Natural killer cell (primary cell): Measurements from ENCODE around the gene GADD45G. TPM values are rescaled to one million over a fixed set of nuclear protein-coding genes. Genes with fewer than 3 reads are reported as not detected.

Experiments
- ATAC-seq, 3 donors: fragments of 150-1000 bp in 2 of 3; fragments of 200-7000 bp in 1 of 3; cut with Tn5 transposase; 1 replicate in 1 of 3; 2 replicates in 2 of 3; pipeline ENCODE4 v1.10.0; 2021; ENCODE audit warnings: mild to moderate bottlenecking in 2 of 3, moderate library complexity in 2 of 3
- DNase-seq, 2 donors: peaks; one replicate each; pipeline versions ENCODE4 v3.0.0 to v3.0.0-alpha.2; 2013 to 2021; ENCODE audit warnings: mixed read lengths in 1 of 2
- H3K27ac ChIP-seq: one replicate; pipeline ENCODE4 v1.5.1; 2013; ENCODE audit warnings: mild to moderate bottlenecking, low read length
- H3K27me3 ChIP-seq: one replicate; pipeline ENCODE4 v1.6.1; 2013; ENCODE audit warnings: low read length; ENCODE audit not compliant: control insufficient read depth, insufficient read depth
- H3K36me3 ChIP-seq: one replicate; pipeline ENCODE4 v1.6.1; 2013; ENCODE audit warnings: low read length; ENCODE audit not compliant: control insufficient read depth, insufficient read depth
- H3K4me1 ChIP-seq: one replicate; pipeline ENCODE4 v1.6.1; 2013; ENCODE audit warnings: low read length; ENCODE audit not compliant: control insufficient read depth, insufficient read depth
- H3K4me3 ChIP-seq: one replicate; pipeline ENCODE4 v1.5.1; 2013; ENCODE audit warnings: low read length
- H3K9me3 ChIP-seq: one replicate; pipeline ENCODE4 v1.6.1; 2013; ENCODE audit warnings: low read length; ENCODE audit not compliant: control insufficient read depth, insufficient read depth
- H3K27ac Mint-ChIP-seq, 2 donors: one replicate each; pipeline ENCODE4 v1.8.0; 2022; ENCODE audit warnings: mild to moderate bottlenecking in 2 of 2, mixed read lengths in 2 of 2, moderate library complexity in 1 of 2
- H3K27me3 Mint-ChIP-seq, 2 donors: one replicate each; pipeline ENCODE4 v1.8.0; 2022; ENCODE audit warnings: low read depth in 2 of 2, mixed read lengths in 2 of 2
- H3K36me3 Mint-ChIP-seq: one replicate; pipeline ENCODE4 v1.8.0; 2022; ENCODE audit warnings: mixed read lengths
- H3K4me1 Mint-ChIP-seq, 2 donors: one replicate each; pipeline ENCODE4 v1.8.0; 2022; ENCODE audit warnings: mixed read lengths in 2 of 2
- H3K4me3 Mint-ChIP-seq: one replicate; pipeline ENCODE4 v1.8.0; 2022; ENCODE audit warnings: mild to moderate bottlenecking, moderate library complexity, mixed read lengths
- H3K9me3 Mint-ChIP-seq, 2 donors: one replicate each; pipeline ENCODE4 v1.8.0; 2022; ENCODE audit warnings: mixed read lengths in 2 of 2
- CTCF ChIP-seq: fragments of 200-600 bp; IDR thresholded peaks from one replicate; pipeline ENCODE4 v1.8.0; 2022; ENCODE audit warnings: antibody characterized with exemption
- WGBS: methylation state at CpG from one replicate; pipeline ENCODE4 v1.1.7; 2013; ENCODE audit warnings: missing lambda C conversion rate; ENCODE audit not compliant: insufficient coverage; 5-methylcytosine and 5-hydroxymethylcytosine counted together
- intact Hi-C: fragments of 100-400 bp; cut with micrococcal nuclease; formaldehyde crosslinking; loops from one replicate; pipeline ENCODE4 v1.14.2; 2022
- total RNA-seq, 4 donors: library from RNA; stranded (reverse); fragments of 120-200 nt in 1 of 4; gene quantifications; one replicate each; pipeline versions ENCODE4 v1.2.3 to v1.2.4, GENCODE V29; 2013 to 2022

Gene GADD45G
- total RNA-seq = 1 to 10 TPM; 2.6 to 3.2 (median 2.8) TPM
- total RNA-seq (2013) = 1.0 TPM

GRCh38 chr9:89604729-89605464 lies at the start of gene GADD45G:
Gene GADD45G (plus strand): TSS chr9:89605012. CDS start chr9:89605122, 110 bp downstream.
- Histone ChIP-seq H3K36me3 (no peaks in the 10 kb centered on the region), H3K27ac (no peak within 1 kb of the TSS), H3K9me3 (no peaks in the 10 kb centered on the region), H3K4me3 (peak within 1 kb of the TSS; percentile 48), H3K4me1 (peaks cover 42% of the 10 kb centered on the region), H3K27me3 (peaks cover 16% of the 10 kb centered on the region)
- intact Hi-C loops = loop anchor here (5.0 to 10.0 kb wide), 2 partner anchors 317 to 1270 kb away; no protein-coding TSS in a partner anchor
- H3K9me3 Mint-ChIP-seq = no peaks in the 10 kb centered on the region
- H3K4me1 Mint-ChIP-seq = peaks cover 6 to 32% of the 10 kb centered on the region in 2 donors
- peak within 1 kb of the TSS; percentile 87 for H3K4me3 Mint-ChIP-seq
- peaks cover 40 to 47% of the 10 kb centered on the region in 2 donors for H3K27me3 Mint-ChIP-seq
- DNase-seq (peak; percentile 72 to 92), ATAC-seq (peak; percentile 72 to 85 (median 84))
- H3K27ac Mint-ChIP-seq = peak within 1 kb of the TSS in 1 of 2 donors; percentile 76
- WGBS = under 1% methylated on average over 63 of the region's 63 CpGs
- no peak for TF ChIP-seq CTCF
- no peaks in the 10 kb centered on the region for H3K36me3 Mint-ChIP-seq

GRCh38 chr9:89555036-89555415 lies 49.8 kb upstream of the GADD45G start:
- Mint-ChIP-seq H3K9me3 (no peaks in the 10 kb centered on the region), H3K4me1 (peaks cover 24 to 34% of the 10 kb centered on the region in 2 donors), H3K27ac (no peak overlapping the region), H3K27me3 (no peaks in the 10 kb centered on the region), H3K36me3 (no peaks in the 10 kb centered on the region), H3K4me3 (no peak overlapping the region)
- no peak for TF ChIP-seq CTCF
- H3K27ac ChIP-seq = no peak overlapping the region
- no peaks in the 10 kb centered on the region for H3K36me3 ChIP-seq
- WGBS = 88% methylated on average over 7 of the region's 7 CpGs
- no peaks in the 10 kb centered on the region for H3K9me3 ChIP-seq
- H3K4me1 ChIP-seq = peaks cover 28% of the 10 kb centered on the region
- intact Hi-C loops = no loop called here
- no peak overlapping the region for H3K4me3 ChIP-seq
- ATAC-seq = no peak
- no peak for DNase-seq
- no peaks in the 10 kb centered on the region for H3K27me3 ChIP-seq

GRCh38 chr9:89555451-89556375 lies 49.1 kb upstream of the GADD45G start:
- no peaks in the 10 kb centered on the region for H3K27me3 Mint-ChIP-seq

More at GRCh38 chr9:89555451-89556375, 49.1 kb upstream of the GADD45G start:
- peaks cover 28% of the 10 kb centered on the region for H3K4me1 ChIP-seq
- no peak for DNase-seq
- no peak for TF ChIP-seq CTCF
- intact Hi-C loops = no loop called here
- no peak overlapping the region for H3K27ac ChIP-seq
- Mint-ChIP-seq H3K27ac (peak overlapping the region; percentile 71 to 82), H3K36me3 (no peaks in the 10 kb centered on the region), H3K4me3 (peak overlapping the region; percentile 67), H3K4me1 (peaks cover 24 to 30% of the 10 kb centered on the region in 2 donors), H3K9me3 (no peaks in the 10 kb centered on the region)
- WGBS = 53% methylated on average over 11 of the region's 12 CpGs
- no peak overlapping the region for H3K4me3 ChIP-seq
- ATAC-seq = peak; percentile 29 to 65 (median 37)
- no peaks in the 10 kb centered on the region for H3K36me3 ChIP-seq
- no peaks in the 10 kb centered on the region for H3K27me3 ChIP-seq
- H3K9me3 ChIP-seq = no peaks in the 10 kb centered on the region
